Anterior cingulate cortex (tissue), 58 donors: ENCODE results near the gene MYL12B.
A peak's percentile ranks its signal among the peaks of the same experiment; 100 is the strongest.
"Not testable (repeated sequence)": the region's sequence is repeated elsewhere in the genome, so short reads cannot be mapped to it uniquely, and the experiment has no call there.

Experiments
- DNase-seq, 58 donors: peaks; one replicate each; lab custom pipeline; 2025; lab: John Stamatoyannopoulos, UW

MYL12B gene

GRCh38 chr18:3293196-3293951, 31.4 kb downstream of the MYL12B start:
- no peak for DNase-seq

- no peak for DNase-seq
These were observed 32.6 kb downstream of the MYL12B start for GRCh38 chr18:3294435-3295080.

- peak in 53 of 58 donors; percentile 11 to 84 (median 54) for DNase-seq
These were observed 35.4 kb downstream of the MYL12B start for GRCh38 chr18:3297025-3297984.

- no peak for DNase-seq
These were observed 42.9 kb downstream of the MYL12B start for GRCh38 chr18:3304832-3305231.

- DNase-seq, result no peak
These were observed 43.4 kb downstream of the MYL12B start for GRCh38 chr18:3305354-3305762.

GRCh38 chr18:3305933-3306332, 44.0 kb downstream of the MYL12B start:
- DNase-seq, result peak in 1 of 58 donors; percentile 2

- DNase-seq, result no peak
These were observed 44.5 kb downstream of the MYL12B start for GRCh38 chr18:3306391-3306790.

GRCh38 chr18:3313685-3314084, 51.8 kb downstream of the MYL12B start:
- DNase-seq, result no peak

- DNase-seq, result not testable (repeated sequence)
These were observed 53.4 kb downstream of the MYL12B start for GRCh38 chr18:3315344-3315743.

GRCh38 chr18:3319399-3319798, 57.5 kb downstream of the MYL12B start:
- no peak for DNase-seq

GRCh38 chr18:3319894-3320454, 58.0 kb downstream of the MYL12B start:
- DNase-seq, result no peak

- DNase-seq, result peak in 1 of 58 donors; percentile 23
These were observed 59.3 kb downstream of the MYL12B start for GRCh38 chr18:3321133-3321812.

- DNase-seq, result no peak
These were observed 62.0 kb downstream of the MYL12B start for GRCh38 chr18:3323900-3324299.
